Measurements from ENCODE around the gene AKAP7.

DNA sequence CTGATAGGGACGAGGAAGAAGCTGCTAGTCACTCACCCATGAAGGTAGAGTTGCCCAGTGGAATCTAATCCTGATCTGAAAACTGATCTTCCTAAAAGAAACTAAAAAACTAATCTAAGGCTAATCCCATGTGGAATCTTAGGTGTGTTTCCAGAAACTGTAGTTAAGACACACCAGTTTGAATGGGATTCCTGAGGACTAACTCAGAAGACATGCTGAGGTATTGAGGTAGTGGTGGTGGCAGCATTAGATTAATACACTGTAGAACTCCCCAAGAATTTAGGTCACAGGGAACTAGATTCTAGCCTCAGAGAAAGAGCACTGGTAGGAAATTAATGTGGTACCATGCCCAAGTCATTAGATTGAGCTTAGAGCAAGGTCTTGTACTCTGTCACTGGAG lies 19.6 kb upstream of the AKAP7 start:
- TF ChIP-seq, protein P1, sequence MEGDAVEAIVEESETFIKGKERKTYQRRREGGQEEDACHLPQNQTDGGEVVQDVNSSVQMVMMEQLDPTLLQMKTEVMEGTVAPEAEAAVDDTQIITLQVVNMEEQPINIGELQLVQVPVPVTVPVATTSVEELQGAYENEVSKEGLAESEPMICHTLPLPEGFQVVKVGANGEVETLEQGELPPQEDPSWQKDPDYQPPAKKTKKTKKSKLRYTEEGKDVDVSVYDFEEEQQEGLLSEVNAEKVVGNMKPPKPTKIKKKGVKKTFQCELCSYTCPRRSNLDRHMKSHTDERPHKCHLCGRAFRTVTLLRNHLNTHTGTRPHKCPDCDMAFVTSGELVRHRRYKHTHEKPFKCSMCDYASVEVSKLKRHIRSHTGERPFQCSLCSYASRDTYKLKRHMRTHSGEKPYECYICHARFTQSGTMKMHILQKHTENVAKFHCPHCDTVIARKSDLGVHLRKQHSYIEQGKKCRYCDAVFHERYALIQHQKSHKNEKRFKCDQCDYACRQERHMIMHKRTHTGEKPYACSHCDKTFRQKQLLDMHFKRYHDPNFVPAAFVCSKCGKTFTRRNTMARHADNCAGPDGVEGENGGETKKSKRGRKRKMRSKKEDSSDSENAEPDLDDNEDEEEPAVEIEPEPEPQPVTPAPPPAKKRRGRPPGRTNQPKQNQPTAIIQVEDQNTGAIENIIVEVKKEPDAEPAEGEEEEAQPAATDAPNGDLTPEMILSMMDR (IDR thresholded peaks at IDR 0.05): no peak
- no peak for TF ChIP-seq EZH2 (IDR thresholded peaks at IDR 0.05; ENCODE audit: borderline replicate concordance, insufficient read depth, low read depth, low read length, poor library complexity, severe bottlenecking)

All from B cell (primary cell).